PC-3 (cell line): ENCODE results near the gene USP46.

Experiments
- CTCF ChIP-seq: fragments of 300-600 bp; sonication (generic); conservative IDR thresholded peaks from 2 replicates; pipeline ENCODE4 v1.5.1; 2017; ENCODE audit warnings: antibody characterized with exemption, low read depth, mild to moderate bottlenecking, low read length
- EZH2 ChIP-seq: fragments of 300-600 bp; sonication (generic); IDR thresholded peaks from one replicate; pipeline ENCODE4 v1.6.1; 2017; ENCODE audit warnings: antibody characterized with exemption, mild to moderate bottlenecking, low read length; ENCODE audit not compliant: unreplicated experiment
- EZH2phosphoT487 ChIP-seq: fragments of 300-600 bp; sonication (generic); IDR thresholded peaks from 2 replicates; pipeline ENCODE4 v1.6.1; 2018; ENCODE audit warnings: mild to moderate bottlenecking, antibody characterized with exemption, low read length, borderline replicate concordance

DNA sequence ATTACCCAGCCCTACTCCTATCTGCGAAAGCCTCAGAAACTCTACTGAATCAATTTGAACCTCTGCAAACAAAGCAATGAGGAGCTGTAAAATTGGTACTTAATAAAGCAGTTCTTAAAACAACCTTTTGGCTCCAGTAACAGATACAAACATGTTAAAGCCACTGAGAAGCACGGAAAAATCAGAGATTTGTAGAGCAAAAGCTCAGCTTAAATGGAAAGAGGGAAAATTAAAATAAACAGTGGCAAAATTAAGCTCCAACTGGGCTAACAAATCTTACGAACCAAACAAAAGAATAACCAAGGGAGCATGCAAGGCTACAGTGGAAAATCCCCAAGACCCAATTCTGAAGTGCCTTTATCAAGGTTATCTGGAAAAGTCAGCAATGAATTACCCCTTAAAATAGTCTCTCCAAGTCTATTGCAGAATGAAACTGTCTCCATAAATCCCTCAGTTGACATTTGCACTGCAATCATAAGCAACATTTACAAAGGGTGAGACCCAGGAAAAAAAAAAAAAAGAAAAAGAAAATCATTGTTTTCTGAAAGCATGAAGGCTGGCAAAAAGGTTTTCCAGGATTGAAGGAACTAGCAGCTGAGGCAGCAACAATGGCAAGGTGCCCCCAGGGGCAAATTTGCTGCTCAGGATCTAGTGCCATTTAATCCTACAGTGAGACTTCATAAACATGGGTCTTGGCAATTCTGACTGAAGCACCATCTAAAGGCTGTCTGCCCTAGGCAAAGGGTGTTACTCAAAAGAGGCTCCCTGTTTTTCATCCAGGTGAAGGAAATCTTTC lies 40.1 kb downstream of the USP46 start:
- TF ChIP-seq CTCF (no peak), EZH2 (no peak), EZH2phosphoT487 (no peak)
